GM21723 (cell line): ENCODE results near the gene ASAP2.

Source experiments
- ATAC-seq: cut with Tn5 transposase; IDR thresholded peaks from one replicate; pipeline ENCODE4 v1.9.1; 2021; ENCODE audit warnings: mild to moderate bottlenecking, moderate library complexity; ENCODE audit not compliant: unreplicated experiment

The ASAP2 gene

GRCh38 chr2:9271691-9272090 lies 65.1 kb downstream of the ASAP2 start:
- no peak for ATAC-seq

- no peak for ATAC-seq
Measured at GRCh38 chr2:9273486-9274130, 67.0 kb downstream of the ASAP2 start.

DNA sequence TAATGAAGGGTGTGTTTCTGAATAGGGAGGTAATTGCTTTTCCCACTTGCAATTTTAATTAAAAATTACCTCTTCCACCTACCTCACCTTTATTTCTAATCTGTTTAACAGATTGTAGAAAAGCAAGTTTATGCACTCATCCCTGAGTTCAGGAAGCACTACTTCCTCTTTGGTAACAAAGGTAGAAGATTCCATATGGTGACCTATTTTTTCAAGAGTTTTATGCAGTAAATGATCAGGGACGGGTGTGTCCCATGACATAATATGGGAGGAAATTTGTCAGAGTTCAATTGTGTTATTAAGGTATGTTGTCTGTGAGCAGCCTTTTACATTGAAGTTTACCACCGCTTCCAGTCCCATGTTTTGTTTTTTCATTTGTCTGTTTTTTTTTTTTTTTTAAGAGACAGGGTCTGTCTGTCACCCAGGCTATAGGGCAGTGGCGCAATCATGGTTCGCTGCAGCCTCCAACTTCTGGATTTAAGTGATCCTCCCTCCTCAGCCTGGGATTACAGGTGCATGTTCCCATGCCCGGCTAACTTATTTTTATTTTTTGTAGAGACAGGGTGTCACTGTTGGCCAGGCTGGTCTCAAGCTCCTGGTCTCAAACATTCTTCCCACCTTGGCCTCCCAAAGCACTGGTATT lies 68.2 kb downstream of the ASAP2 start:
- ATAC-seq: no peak

DNA sequence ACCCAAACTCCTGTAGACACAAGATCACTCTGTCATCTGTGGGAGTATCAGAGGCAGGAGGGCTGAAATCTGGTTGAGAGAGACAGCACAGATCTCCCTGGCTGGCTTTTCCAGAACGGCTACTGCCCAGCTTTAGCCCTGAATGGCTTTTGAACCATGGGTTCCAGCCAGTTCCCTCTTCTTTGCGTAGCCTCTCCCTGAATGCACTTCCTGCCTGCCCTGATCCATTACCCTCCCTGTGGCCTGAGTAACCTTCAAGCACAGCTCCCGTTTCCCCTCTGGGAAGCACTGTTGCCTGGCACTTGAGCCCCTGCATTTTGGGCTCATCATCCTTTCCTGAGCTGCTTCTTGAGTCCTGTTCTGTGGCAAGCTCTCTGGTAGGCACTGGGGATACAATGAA lies 68.8 kb downstream of the ASAP2 start:
- no peak for ATAC-seq

DNA sequence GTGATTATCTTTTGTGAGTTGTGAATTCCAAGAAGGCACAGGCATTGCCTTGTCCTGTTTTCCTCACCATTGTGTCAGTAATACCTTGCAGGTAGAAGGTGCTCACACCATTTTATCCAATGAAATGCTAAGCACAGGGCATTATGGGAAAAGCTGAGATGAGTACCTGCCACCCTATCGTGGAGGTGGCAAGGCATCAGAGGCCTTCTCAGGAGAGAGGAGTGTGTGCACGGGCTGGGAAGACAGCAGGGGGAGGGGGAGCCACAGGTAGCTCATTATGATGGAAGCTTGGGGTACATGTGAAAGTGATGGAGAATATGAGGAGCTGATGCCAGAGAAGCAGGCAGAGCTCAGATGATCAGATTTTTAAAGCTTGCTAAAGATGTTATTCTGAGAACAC lies 69.5 kb downstream of the ASAP2 start:
- ATAC-seq: no peak

DNA sequence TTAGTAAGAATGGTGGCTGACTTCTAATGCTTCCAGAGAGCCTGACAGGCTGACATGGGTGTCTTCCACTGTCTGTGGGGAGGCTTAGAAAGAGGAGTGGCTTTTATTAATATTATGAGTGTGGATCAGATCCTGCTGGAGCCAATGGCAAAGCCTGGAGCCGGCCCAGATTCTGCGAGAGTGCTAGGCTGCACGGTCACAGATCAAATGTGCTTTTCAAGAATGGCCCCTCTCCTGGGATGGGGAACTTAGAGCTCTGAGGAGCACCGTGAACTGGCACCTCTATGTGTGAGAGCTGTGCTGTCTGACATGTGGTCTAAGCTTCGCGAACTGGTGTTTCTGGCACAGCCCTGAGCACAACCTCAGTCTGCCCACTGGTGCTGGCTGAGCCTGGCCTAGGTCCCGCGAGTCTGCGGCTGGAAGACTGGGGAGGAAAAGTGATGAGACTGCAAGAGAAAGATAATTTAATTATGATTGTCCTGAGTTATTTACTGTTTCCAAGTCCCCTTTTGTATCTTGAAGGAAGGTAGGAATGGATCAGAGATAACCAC lies 70.4 kb downstream of the ASAP2 start:
- ATAC-seq: no peak

- ATAC-seq: no peak
Measured at GRCh38 chr2:9278439-9278838, 71.8 kb downstream of the ASAP2 start.

GRCh38 chr2:9279426-9279825 lies 72.8 kb downstream of the ASAP2 start:
- no peak for ATAC-seq

GRCh38 chr2:9280224-9280623 lies 73.6 kb downstream of the ASAP2 start:
- no peak for ATAC-seq

DNA sequence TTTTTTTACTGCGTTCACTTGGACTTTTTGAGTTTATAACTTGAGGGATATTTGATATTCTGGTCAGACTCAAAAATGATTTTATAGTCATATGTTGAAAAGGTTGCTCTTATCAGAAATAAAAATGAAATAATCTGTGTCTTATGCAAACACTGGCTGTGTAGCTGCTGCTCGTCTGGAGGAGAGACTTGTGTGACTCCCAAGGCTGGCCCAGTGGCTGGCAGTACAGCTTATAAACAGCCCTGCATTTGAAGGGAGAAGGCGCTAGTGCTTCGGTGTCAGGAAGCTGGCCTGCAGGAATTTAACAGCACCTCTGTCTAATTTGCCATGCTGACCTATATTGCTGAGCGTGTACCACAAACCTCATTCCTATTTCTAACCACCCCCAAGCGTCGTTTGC lies 74.5 kb downstream of the ASAP2 start:
- no peak for ATAC-seq

DNA sequence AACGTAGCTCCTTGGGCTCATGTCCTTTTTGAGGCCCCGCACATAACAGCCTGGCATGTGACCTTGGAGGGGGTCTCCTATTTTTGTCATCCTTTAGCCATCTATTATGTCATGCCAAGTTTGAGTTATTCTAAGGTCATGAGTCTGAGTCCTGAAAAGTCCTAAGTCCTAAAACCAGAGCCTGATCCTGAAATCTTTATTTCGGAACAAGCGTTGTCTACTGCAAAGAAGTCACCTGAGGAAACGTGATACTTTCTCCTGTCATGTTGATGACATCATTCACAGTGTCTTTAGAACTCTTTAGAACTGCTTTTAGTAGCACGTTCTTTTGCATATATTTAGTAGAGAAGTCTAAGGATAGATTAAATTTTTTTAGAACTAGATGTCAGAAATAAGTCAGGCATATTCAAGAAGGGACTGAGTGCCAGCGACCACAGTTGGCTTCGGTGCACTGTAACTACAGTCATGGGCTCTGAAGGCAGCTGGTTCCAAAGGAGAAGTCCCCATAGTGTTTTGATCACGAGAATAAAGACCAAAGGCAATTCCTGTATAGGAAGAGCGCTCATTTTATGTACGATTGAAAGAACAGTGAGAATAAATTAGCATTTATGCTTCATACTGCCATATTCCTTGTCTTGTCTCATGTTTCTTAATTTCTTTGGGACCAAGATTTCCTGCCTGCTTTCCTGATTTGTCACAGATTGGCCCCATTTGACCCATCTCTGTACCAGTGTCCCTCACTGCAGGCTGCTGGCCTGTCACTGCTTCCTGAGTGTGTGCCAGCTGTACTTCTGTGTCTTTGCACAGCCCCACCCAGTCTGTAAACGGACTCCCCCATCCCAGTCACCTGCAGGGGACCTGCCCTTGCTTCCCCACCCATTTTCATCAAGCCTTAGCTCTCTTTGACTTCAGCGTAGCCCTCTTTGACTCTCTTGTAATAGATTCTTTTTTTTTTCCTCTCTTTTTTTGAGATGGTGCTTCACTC lies 75.8 kb downstream of the ASAP2 start:
- no peak for ATAC-seq

DNA sequence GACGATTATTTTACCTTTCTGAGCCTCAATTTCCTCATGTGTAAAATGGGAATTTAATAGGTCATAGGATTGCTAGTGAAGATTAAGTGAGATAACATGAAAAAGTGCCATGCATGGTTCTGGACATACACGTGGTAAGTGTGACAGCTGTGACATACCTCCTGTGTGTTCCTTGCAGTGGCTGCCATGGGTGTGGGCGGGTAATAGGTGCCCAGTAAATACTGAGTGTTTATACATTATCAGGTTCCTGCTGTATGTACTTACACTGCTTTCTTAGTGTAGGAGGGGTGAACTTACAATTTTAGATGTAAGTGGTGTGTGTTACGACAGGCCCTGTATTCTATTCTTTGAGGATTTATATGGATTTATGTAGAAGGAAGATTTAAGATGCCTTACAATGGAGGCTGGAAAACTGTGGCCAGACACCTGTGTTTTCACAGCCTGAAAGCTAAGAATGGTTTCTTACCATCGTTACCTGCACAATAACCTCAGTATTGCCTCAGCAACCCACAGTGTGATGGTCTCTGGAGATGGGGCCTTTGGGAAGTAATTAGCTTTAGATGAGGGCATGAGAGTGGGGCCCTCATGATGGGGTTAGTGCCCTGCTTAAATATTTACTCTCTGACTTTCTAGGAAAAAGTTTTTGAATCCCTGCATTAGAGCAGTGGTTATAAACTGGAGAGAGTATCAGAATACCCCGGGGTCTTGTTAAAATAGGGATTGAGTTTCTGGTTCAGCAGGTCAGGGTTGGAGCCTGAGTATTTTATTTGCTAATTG lies 78.1 kb downstream of the ASAP2 start:
- ATAC-seq: no peak

DNA sequence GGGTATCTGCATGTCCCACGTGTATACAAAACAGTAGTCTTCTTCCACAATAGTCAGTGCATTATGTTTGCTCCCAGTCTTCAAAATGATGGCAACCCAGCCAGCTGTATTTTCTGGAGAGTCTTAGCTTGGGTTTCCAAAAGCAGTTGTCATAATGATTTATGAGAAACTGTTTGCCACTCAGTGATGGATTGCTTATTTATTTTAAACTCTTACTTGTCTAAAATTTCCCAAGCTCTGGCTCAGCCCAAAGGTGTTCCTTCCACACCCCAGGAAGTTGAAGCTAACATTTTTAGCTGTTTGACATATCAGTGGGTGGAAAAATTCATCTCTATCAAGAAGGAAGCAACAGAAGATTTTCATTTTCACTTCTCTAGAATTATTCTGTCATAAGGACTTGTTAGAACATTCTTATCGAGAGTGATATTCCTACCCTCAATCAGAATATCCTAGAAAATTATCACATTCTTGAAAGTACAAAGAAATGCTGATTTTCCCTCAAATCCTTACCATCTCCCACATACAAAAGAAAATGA lies 78.8 kb downstream of the ASAP2 start:
- ATAC-seq: no peak

DNA sequence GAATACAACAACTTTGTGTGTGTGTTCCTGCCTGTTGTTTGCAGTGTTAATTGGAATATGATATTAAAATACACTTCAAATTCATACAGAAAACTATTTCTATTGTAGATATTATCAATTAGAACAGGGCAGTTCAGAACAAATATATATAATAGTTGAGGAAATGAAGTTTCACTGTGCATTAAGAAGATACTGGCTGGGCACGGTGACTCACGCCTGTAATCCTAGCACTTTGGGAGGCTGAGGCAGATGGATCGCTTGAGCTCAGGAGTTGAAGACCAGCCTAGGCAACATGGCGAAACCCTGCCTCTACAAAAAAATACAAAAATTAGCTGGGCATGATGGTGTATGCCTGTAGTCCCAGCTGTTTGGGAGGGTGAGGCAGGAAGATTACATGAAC lies 79.3 kb downstream of the ASAP2 start:
- no peak for ATAC-seq

DNA sequence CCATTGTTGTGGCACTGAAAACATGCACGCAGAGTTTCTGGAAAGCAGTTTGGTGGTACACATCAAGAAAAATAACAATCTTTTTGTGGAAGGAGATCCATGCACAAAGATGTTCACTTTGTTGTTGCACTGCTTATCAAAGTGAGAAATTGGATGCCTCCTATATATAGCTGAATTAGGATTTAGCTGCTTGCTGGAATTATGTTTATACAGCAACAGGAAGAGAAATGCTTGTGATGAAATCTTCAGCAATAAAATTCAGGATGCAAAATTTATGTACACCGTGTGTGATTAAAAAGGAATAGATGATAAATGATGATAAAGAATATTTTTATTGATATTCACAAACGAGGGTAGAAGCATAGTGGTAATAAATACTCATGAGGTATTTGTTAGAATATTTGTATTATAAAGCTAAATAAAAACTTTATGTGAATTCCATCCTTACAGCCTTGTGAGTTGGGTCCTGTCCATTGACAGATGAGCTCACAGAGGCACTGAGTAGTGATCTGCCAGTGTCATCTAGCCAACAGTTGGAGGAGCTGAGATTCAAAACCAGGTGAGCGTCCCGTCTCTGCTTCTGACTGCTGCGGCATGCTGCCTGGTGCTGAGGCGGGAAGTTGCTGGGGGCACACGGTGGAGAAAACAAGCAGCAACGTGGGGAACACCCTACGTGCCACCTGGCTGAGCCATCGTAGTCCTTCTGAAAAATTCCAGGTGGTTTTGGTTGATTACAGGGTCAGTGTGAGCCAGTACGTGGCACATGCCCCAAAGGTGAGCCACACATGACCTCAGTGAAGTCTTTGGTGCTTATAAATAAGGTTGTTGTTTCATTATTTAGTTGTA lies 80.2 kb downstream of the ASAP2 start:
- no peak for ATAC-seq

GRCh38 chr2:9287400-9288045 lies 80.9 kb downstream of the ASAP2 start:
- ATAC-seq: no peak

GRCh38 chr2:9288233-9288632 lies 81.6 kb downstream of the ASAP2 start:
- no peak for ATAC-seq

- no peak for ATAC-seq
Measured at GRCh38 chr2:9288681-9289338, 82.2 kb downstream of the ASAP2 start.

- no peak for ATAC-seq
Measured at GRCh38 chr2:9291331-9291730, 84.7 kb downstream of the ASAP2 start.
